GM19328 (cell line): ENCODE measurements around the gene NRP1.

Source experiments
- ATAC-seq: cut with Tn5 transposase; IDR thresholded peaks from one replicate; pipeline ENCODE4 v1.9.1; 2021; ENCODE audit warnings: mild to moderate bottlenecking, moderate library complexity; ENCODE audit not compliant: unreplicated experiment

NRP1 gene

DNA sequence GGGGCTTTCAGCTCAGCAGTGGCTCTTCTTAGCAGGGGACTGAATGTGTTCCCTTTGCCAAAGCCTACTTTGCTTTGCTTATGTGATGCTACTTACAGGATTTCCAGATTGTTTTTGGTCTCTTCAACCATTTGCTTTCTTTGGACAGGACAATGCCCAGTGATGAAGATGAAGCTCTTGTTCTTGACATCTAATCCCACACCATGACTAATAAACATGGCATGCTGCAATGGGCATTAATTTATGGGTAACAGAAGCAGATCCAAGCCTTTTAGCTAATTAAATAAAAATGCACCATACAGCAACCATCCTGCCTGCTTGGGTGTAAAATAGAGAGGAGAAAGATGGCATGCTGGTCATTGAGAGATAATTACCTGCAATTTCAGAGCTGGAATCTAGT is 200.9 kb downstream of the NRP1 start:
- ATAC-seq, result no peak

DNA sequence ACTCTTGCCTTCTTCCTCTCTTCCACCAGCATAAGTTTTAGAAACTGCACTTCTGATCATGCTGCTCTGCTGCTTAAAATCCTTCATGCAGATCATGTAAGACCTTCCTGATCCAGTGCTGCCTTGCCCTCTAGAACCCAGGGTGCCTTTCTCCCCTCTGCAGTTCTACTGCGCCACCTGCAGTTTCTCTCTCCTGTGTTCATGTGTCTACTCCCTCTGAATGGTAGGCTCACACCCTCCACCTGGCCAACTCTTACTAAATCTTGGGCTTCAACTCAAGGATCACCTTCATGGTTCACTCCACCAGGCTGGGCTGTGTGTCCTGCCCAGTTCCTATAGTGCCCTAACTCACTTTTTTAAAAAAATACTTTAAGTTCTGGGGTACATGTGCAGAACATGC is 201.8 kb downstream of the NRP1 start:
- ATAC-seq, result peak; percentile 65

DNA sequence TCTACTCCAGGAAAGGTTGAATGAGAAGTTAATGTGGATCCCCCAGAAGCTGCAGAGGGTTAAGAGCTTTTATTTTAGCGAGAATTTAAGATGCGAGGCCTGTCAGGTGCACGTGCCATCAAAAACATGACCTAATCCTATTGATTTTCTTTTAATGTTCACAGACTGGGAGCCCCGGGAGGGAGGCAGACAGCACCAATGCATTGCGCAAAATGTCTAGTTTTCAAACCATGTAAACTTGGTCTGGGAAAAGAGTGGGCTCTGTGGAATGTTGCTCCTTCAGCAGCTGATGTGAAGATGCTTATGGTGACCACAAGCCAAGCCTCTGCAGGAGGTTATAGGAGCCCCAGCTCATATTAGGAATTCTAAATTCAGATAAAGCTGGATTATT is 204.5 kb downstream of the NRP1 start:
- ATAC-seq, result no peak

DNA sequence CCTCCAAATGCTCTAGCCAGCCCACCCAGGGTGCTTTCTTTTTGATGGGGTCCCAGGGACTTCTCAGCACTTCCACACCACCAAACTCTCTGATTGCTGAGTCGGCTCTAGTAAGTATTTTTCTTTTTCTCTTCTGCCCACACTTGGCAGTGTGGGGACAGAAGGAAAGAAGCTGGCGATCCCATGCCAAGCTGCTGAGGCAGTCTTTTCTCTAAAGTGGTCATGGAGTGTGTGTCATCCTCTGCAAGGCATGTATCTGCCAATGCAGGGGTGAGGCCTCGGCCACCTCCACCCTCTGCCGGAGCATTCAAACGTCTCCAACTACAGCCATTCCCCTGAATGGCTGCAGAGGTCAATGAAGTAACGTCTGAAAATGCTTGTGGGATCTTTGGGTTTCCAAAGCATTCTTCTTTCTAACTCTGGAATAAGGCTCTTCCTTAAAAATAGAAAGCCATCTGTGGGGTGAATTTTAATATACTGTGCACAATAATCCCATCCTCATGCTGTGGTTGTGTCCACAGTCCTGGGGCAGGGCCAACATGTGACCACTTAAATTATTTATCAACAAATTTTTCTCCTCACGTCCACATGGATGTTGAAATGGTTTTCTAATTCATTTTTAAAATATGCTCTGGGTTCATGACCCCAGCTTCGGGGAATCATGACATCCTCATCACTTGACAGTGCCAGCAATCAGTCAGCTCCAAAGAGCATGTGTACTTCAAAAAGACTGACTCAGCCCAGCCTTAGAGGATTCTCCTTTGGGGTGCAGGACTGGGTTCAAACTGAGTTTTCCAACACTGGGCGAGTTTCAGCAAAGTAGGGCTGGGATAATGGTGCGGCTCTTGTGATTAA is 205.1 kb downstream of the NRP1 start:
- ATAC-seq, result no peak

- no peak for ATAC-seq
These were observed 206.8 kb downstream of the NRP1 start for GRCh38 chr10:33127622-33128021.
